Upper lobe of right lung (tissue), 1 donor: ENCODE results near the gene C6orf136. TPM values are rescaled to one million over a fixed set of nuclear protein-coding genes. Genes with fewer than 3 reads are reported as not detected.
A peak's percentile ranks its signal among the peaks of the same experiment; 100 is the strongest.

Experiments used
- ATAC-seq: fragments of 200-7000 bp; cut with Tn5 transposase; one replicate; pipeline ENCODE4 v1.9.1; 2020; ENCODE audit warnings: mild to moderate bottlenecking, moderate library complexity
- DNase-seq: peaks from one replicate; pipeline ENCODE4 v3.0.0-alpha.2; 2020
- H3K27ac ChIP-seq: fragments of 200-600 bp; one replicate; pipeline ENCODE4 v1.8.0; 2022
- H3K27me3 ChIP-seq: fragments of 200-600 bp; one replicate; pipeline ENCODE4 v1.8.0; 2022; ENCODE audit warnings: mild to moderate bottlenecking
- H3K36me3 ChIP-seq: fragments of 200-600 bp; one replicate; pipeline ENCODE4 v1.8.0; 2022
- H3K4me1 ChIP-seq: fragments of 200-600 bp; one replicate; pipeline ENCODE4 v1.8.0; 2022
- H3K4me3 ChIP-seq: fragments of 200-600 bp; one replicate; pipeline ENCODE4 v1.8.0; 2022; ENCODE audit warnings: mild to moderate bottlenecking
- H3K9me3 ChIP-seq: fragments of 200-600 bp; one replicate; pipeline ENCODE4 v1.8.0; 2022
- intact Hi-C: fragments of 100-400 bp; cut with DNase I; formaldehyde crosslinking; loops from one replicate; pipeline ENCODE4 v1.11.0; 2022
- total RNA-seq: library from RNA; stranded (reverse); fragmentation: NEBNext Ultra II Directional; extraction: Animal tissue kit (Norgen Biotek cat#: 25700); gene quantifications from one replicate; pipeline ENCODE4 v1.2.1, GENCODE V29; 2021
- TF ChIP-seq, protein P1 (sequence below): fragments of 200-600 bp; IDR thresholded peaks from one replicate; pipeline ENCODE4 v1.8.0; 2022; ENCODE audit warnings: antibody characterized with exemption
- donor health status: DM: no; HTN: yes; CAD: no; lungs with severe emphysema.

Gene C6orf136
- total RNA-seq, 1 donor from 2014 or later, result 22.8 TPM

DNA sequence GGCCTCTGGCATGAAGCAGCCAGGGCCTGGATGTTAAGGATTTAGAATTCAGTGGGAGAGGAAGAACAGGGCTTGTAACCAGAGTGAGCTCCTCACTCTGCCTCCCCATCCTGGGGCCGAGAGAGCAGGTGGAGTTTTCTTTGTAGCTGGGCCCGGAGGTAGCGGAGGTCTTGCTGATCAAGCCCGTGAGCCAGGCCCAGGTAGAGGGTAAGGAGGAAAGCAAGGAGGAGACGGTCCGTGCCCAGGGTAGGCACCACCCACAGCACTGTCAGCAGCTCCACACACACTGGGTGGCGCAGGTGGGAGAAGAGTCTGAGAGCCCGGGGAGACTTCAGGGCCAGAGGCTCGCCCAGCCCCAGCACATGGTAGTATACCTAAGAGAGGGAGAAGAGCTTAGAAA is 41.6 kb downstream of the C6orf136 start:
- no peaks in the 10 kb centered on the region for H3K27me3 ChIP-seq
- ATAC-seq (no peak), DNase-seq (no peak)
- TF ChIP-seq, protein P1, sequence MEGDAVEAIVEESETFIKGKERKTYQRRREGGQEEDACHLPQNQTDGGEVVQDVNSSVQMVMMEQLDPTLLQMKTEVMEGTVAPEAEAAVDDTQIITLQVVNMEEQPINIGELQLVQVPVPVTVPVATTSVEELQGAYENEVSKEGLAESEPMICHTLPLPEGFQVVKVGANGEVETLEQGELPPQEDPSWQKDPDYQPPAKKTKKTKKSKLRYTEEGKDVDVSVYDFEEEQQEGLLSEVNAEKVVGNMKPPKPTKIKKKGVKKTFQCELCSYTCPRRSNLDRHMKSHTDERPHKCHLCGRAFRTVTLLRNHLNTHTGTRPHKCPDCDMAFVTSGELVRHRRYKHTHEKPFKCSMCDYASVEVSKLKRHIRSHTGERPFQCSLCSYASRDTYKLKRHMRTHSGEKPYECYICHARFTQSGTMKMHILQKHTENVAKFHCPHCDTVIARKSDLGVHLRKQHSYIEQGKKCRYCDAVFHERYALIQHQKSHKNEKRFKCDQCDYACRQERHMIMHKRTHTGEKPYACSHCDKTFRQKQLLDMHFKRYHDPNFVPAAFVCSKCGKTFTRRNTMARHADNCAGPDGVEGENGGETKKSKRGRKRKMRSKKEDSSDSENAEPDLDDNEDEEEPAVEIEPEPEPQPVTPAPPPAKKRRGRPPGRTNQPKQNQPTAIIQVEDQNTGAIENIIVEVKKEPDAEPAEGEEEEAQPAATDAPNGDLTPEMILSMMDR, result no peak
- intact Hi-C loops, result no loop called here
- peaks cover 33% of the 10 kb centered on the region for H3K4me1 ChIP-seq
- H3K9me3 ChIP-seq, result no peaks in the 10 kb centered on the region
- H3K27ac ChIP-seq, result peak overlapping the region; percentile 92
- H3K36me3 ChIP-seq, result no peaks in the 10 kb centered on the region
- peak overlapping the region; percentile 78 for H3K4me3 ChIP-seq

DNA sequence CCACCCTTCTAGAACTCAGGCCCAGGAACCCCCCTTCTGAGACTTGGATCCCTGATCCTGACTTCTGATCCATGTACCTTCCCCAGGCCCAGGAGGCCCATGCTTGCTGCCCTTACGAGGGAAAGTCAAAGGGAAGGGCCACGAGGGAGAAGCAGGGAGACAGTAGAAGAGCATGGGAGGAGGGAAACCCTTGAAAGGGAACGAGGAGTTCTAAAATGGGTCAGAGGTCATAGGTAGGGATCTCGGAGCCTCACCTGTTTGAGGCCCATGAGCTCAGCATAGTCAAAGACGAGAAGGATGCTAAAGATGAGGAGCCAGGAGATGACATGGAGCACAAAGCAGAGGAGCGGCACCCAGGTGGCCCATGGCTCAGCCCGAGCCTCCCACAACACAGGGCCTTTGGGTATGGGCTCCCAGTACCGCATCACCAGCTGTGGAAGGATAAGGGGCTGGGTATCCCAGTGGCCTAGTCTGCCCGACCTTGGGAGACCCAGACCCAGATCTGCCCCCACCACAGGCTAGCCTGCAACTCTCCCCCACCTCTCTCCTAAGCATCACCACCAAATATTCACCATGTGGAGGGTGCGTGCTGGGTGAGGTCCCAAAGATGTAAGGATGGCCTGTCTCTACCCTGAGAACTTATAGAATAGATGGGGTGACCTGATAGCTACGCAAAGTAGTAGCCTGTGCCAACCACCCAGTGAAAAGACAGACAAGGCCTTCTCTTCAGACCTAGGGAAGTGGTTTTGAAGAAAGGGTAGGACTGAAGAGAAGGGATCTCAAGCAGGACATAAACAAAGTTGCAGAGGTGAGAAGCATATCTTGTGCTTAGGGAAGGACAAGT is 42.3 kb downstream of the C6orf136 start:
- no peaks in the 10 kb centered on the region for H3K9me3 ChIP-seq
- TF ChIP-seq, protein P1, result no peak
- peak overlapping the region; percentile 92 for H3K27ac ChIP-seq
- ATAC-seq (no peak), DNase-seq (no peak)
- intact Hi-C loops, result no loop called here
- no peak overlapping the region for H3K4me3 ChIP-seq
- H3K4me1 ChIP-seq, result peaks cover 33% of the 10 kb centered on the region
- H3K27me3 ChIP-seq, result no peaks in the 10 kb centered on the region
- no peaks in the 10 kb centered on the region for H3K36me3 ChIP-seq

DNA sequence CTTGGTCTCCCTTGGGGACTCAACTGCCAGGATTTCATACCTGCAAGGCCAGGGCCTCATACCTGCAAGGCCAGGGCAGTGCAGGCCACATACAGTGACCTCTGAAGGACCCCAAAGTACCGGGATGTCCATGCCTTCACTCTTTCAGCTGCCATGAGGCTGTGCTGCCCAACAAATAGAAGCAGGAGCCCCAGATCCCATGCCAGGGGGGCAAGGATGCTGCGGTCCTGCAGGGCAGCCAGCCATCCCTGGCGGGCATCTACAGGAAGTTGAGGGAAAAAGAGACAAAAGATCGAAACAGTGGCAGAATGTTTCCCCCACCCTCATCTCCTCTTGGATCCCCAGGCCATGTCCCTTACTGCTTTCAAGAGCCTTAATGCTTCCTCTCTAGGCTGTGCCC is 43.1 kb downstream of the C6orf136 start:
- ATAC-seq (no peak), DNase-seq (peak; percentile 40)
- H3K27me3 ChIP-seq, result no peaks in the 10 kb centered on the region
- peaks cover 33% of the 10 kb centered on the region for H3K4me1 ChIP-seq
- peak overlapping the region; percentile 58 for H3K4me3 ChIP-seq
- TF ChIP-seq, protein P1, result no peak
- H3K36me3 ChIP-seq, result no peaks in the 10 kb centered on the region
- intact Hi-C loops, result no loop called here
- no peaks in the 10 kb centered on the region for H3K9me3 ChIP-seq
- peak overlapping the region; percentile 62 for H3K27ac ChIP-seq

DNA sequence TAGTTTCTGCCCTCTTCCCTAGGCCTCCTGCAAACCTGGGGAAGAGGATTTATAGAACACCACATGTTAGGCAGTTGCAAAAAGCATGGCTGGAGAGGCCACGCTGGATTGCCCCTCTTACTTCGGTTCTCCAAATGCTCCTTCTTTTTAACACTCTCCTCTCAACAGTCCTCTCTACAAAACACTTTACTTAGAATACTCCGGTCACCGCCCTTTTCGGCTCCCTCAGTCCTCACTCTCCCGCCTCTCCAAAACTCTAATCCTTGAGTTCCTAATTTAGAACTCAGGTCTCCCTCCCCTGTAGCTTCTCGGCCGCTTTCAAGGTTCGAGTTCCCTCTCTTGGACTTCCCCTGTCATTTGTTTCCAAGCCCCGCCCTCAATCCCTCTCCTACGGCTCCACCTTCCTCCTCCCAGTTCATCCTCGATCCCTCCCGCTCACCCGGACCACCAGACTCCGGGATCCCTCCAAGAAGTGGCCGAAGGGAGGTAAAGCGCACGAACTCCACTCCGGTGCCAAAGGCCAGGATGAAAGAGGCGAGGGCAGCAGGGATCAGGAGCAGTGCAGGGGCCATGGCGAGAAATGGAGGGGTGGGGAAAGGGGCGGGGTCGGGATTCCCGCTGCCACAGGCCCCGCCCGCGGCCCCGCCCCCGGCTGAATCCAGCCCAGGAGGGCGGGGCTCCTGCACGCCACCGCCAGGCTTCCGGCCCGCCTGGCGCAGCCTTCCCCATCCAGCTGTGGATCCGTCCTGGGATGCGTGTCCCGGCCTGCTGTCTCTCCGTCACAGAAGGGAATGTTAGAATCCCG is 43.7 kb downstream of the C6orf136 start, which contains the start of gene NRM:
Gene NRM (minus strand): TSS at position 582 of the 805 bp plus-strand sequence. CDS start 10 bp downstream, at position 572.
- H3K9me3 ChIP-seq, result no peaks in the 10 kb centered on the region

DNA sequence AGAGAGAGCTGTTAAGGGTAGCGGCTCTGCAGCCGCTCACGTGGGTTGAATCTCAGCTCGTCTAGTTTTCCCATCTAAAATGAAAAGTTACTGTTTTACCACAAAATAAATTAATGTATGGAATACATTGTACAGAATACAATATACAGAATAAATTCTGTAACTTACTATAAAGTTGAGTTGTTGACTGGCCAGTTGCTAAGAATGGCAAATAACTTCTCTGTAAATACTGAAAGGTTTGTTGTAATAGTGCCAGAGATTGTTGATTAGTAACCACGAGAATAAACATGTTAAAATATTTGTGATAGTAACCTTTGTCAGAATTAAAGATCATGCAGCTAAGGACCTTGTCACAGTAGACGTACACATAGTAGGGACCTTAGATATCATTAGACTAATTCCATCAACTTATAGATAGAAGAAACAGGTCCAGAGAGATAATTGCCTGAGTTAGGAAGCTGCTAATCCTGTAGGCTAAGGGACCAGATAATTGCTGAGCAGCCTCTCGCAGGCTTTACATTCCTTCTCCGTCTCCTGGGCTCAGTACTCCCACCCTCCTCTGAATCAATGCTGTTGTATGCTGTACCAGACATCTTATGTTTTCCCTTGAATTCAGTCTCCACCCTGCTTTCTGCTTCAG is 44.4 kb downstream of the C6orf136 start:
- no peak for ATAC-seq
- Histone ChIP-seq H3K4me1 (peaks cover 36% of the 10 kb centered on the region), H3K4me3 (peak overlapping the region; percentile 58), H3K36me3 (no peaks in the 10 kb centered on the region), H3K9me3 (no peaks in the 10 kb centered on the region), H3K27me3 (no peaks in the 10 kb centered on the region), H3K27ac (peak overlapping the region; percentile 62)
- no peak for DNase-seq
- TF ChIP-seq, protein P1, result no peak
- intact Hi-C loops, result no loop called here

More for the DNA sequence above, 43.7 kb downstream of the C6orf136 start, which contains the start of gene NRM:
- Histone ChIP-seq H3K36me3 (no peaks in the 10 kb centered on the region), H3K27me3 (no peaks in the 10 kb centered on the region), H3K4me1 (peaks cover 32% of the 10 kb centered on the region), H3K27ac (peak within 1 kb of the TSS; percentile 62), H3K4me3 (peak within 1 kb of the TSS; percentile 58)
- DNase-seq (peak; percentile 92), ATAC-seq (peak; percentile 83)
- TF ChIP-seq, protein P1, result no peak
- intact Hi-C loops, result no loop called here
